Natural killer cell (primary cell): ENCODE results near the gene PLXNC1. TPM values are rescaled to one million over a fixed set of nuclear protein-coding genes. Genes with fewer than 3 reads are reported as not detected.

Experiments
- ATAC-seq, 3 donors: fragments of 150-1000 bp in 2 of 3; fragments of 200-7000 bp in 1 of 3; cut with Tn5 transposase; 1 replicate in 1 of 3; 2 replicates in 2 of 3; pipeline ENCODE4 v1.10.0; 2021; ENCODE audit warnings: mild to moderate bottlenecking in 2 of 3, moderate library complexity in 2 of 3
- DNase-seq, 2 donors: peaks; one replicate each; pipeline versions ENCODE4 v3.0.0 to v3.0.0-alpha.2; 2013 to 2021; ENCODE audit warnings: mixed read lengths in 1 of 2
- H3K27ac ChIP-seq: one replicate; pipeline ENCODE4 v1.5.1; 2013; ENCODE audit warnings: mild to moderate bottlenecking, low read length
- H3K27me3 ChIP-seq: one replicate; pipeline ENCODE4 v1.6.1; 2013; ENCODE audit warnings: low read length; ENCODE audit not compliant: control insufficient read depth, insufficient read depth
- H3K36me3 ChIP-seq: one replicate; pipeline ENCODE4 v1.6.1; 2013; ENCODE audit warnings: low read length; ENCODE audit not compliant: control insufficient read depth, insufficient read depth
- H3K4me1 ChIP-seq: one replicate; pipeline ENCODE4 v1.6.1; 2013; ENCODE audit warnings: low read length; ENCODE audit not compliant: control insufficient read depth, insufficient read depth
- H3K4me3 ChIP-seq: one replicate; pipeline ENCODE4 v1.5.1; 2013; ENCODE audit warnings: low read length
- H3K9me3 ChIP-seq: one replicate; pipeline ENCODE4 v1.6.1; 2013; ENCODE audit warnings: low read length; ENCODE audit not compliant: control insufficient read depth, insufficient read depth
- H3K27ac Mint-ChIP-seq, 2 donors: one replicate each; pipeline ENCODE4 v1.8.0; 2022; ENCODE audit warnings: mild to moderate bottlenecking in 2 of 2, mixed read lengths in 2 of 2, moderate library complexity in 1 of 2
- H3K27me3 Mint-ChIP-seq, 2 donors: one replicate each; pipeline ENCODE4 v1.8.0; 2022; ENCODE audit warnings: low read depth in 2 of 2, mixed read lengths in 2 of 2
- H3K36me3 Mint-ChIP-seq: one replicate; pipeline ENCODE4 v1.8.0; 2022; ENCODE audit warnings: mixed read lengths
- H3K4me1 Mint-ChIP-seq, 2 donors: one replicate each; pipeline ENCODE4 v1.8.0; 2022; ENCODE audit warnings: mixed read lengths in 2 of 2
- H3K4me3 Mint-ChIP-seq: one replicate; pipeline ENCODE4 v1.8.0; 2022; ENCODE audit warnings: mild to moderate bottlenecking, moderate library complexity, mixed read lengths
- H3K9me3 Mint-ChIP-seq, 2 donors: one replicate each; pipeline ENCODE4 v1.8.0; 2022; ENCODE audit warnings: mixed read lengths in 2 of 2
- WGBS: methylation state at CpG from one replicate; pipeline ENCODE4 v1.1.7; 2013; ENCODE audit warnings: missing lambda C conversion rate; ENCODE audit not compliant: insufficient coverage; 5-methylcytosine and 5-hydroxymethylcytosine counted together
- intact Hi-C: fragments of 100-400 bp; cut with micrococcal nuclease; formaldehyde crosslinking; loops from one replicate; pipeline ENCODE4 v1.14.2; 2022
- total RNA-seq, 4 donors: library from RNA; stranded (reverse); fragments of 120-200 nt in 1 of 4; gene quantifications; one replicate each; pipeline versions ENCODE4 v1.2.3 to v1.2.4, GENCODE V29; 2013 to 2022
- TF ChIP-seq, protein P1 (sequence below): fragments of 200-600 bp; IDR thresholded peaks from one replicate; pipeline ENCODE4 v1.8.0; 2022; ENCODE audit warnings: antibody characterized with exemption

Gene PLXNC1
- total RNA-seq, 3 donors from 2014 or later (not counting 1 experiment from before 2014, with no cell fraction given): 22.0 to 30.7 (median 26.5) TPM

DNA sequence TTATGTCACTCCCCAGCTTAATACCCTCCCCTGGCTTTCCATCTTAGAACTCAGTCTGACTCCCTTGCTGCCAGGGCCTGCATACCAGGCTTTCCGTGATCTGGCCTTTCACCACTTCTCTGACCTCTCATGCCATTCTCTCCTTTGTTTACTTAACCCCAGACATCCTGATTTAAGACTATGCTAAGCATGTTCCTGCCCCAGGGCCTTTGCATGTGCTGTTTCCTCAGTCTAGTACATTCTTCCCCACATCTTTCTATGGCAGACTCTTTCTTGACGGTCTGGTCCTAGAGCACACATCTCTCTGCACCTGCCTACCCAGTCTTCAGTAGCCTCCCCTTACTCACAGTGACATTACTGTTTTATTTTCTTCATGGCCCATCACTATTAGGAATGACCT, 42.2 kb downstream of the PLXNC1 start:
- Histone ChIP-seq H3K9me3 (no peaks in the 10 kb centered on the region), H3K27me3 (no peaks in the 10 kb centered on the region), H3K4me3 (no peak overlapping the region), H3K27ac (no peak overlapping the region), H3K4me1 (peaks cover 9% of the 10 kb centered on the region), H3K36me3 (peaks cover 13% of the 10 kb centered on the region)
- Mint-ChIP-seq H3K4me1 (peaks cover 28 to 38% of the 10 kb centered on the region in 2 donors), H3K9me3 (peaks cover 2 to 3% of the 10 kb centered on the region in 2 donors), H3K27me3 (no peaks in the 10 kb centered on the region), H3K4me3 (no peak overlapping the region), H3K27ac (no peak overlapping the region), H3K36me3 (peaks cover 7% of the 10 kb centered on the region)
- ATAC-seq: no peak
- DNase-seq: no peak
- WGBS: 93% methylated on average over 1 of the region's 2 CpGs
- intact Hi-C loops: loop anchor here (5.0 kb wide), 1 partner anchor 42 kb away; no protein-coding TSS in a partner anchor
- TF ChIP-seq, protein P1, sequence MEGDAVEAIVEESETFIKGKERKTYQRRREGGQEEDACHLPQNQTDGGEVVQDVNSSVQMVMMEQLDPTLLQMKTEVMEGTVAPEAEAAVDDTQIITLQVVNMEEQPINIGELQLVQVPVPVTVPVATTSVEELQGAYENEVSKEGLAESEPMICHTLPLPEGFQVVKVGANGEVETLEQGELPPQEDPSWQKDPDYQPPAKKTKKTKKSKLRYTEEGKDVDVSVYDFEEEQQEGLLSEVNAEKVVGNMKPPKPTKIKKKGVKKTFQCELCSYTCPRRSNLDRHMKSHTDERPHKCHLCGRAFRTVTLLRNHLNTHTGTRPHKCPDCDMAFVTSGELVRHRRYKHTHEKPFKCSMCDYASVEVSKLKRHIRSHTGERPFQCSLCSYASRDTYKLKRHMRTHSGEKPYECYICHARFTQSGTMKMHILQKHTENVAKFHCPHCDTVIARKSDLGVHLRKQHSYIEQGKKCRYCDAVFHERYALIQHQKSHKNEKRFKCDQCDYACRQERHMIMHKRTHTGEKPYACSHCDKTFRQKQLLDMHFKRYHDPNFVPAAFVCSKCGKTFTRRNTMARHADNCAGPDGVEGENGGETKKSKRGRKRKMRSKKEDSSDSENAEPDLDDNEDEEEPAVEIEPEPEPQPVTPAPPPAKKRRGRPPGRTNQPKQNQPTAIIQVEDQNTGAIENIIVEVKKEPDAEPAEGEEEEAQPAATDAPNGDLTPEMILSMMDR: no peak

DNA sequence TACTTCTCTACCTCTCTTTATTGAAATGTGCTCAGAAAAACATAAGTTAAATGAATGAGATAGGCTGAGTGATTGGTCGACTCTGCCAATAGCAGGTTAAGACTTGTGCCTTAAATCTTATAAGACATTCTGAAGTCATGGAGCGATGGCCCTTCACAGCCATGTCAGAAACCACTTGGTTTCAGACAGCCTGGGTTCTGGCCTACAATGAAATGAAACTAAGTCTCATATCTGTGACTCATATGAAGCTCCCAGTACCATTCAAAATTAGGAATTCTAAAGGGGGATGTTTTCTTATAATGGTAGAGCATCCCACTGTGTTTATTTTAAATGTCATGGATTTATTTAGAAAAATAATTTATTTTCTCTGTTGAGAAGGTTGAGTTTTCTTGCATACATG, 42.6 kb downstream of the PLXNC1 start:
- no peak overlapping the region for H3K27ac ChIP-seq
- peaks cover 13% of the 10 kb centered on the region for H3K36me3 ChIP-seq
- no peak overlapping the region for H3K4me3 ChIP-seq
- intact Hi-C loops: loop anchor here (5.0 kb wide), 1 partner anchor 41 kb away; no protein-coding TSS in a partner anchor
- Mint-ChIP-seq H3K27ac (no peak overlapping the region), H3K9me3 (peaks cover 2 to 3% of the 10 kb centered on the region in 2 donors), H3K4me1 (peaks cover 32 to 42% of the 10 kb centered on the region in 2 donors), H3K36me3 (peaks cover 7% of the 10 kb centered on the region), H3K27me3 (no peaks in the 10 kb centered on the region), H3K4me3 (no peak overlapping the region)
- peaks cover 9% of the 10 kb centered on the region for H3K4me1 ChIP-seq
- H3K9me3 ChIP-seq: no peaks in the 10 kb centered on the region
- WGBS: 100% methylated on average over 2 of the region's 2 CpGs
- TF ChIP-seq, protein P1: no peak
- no peaks in the 10 kb centered on the region for H3K27me3 ChIP-seq
- no peak for DNase-seq
- no peak for ATAC-seq

DNA sequence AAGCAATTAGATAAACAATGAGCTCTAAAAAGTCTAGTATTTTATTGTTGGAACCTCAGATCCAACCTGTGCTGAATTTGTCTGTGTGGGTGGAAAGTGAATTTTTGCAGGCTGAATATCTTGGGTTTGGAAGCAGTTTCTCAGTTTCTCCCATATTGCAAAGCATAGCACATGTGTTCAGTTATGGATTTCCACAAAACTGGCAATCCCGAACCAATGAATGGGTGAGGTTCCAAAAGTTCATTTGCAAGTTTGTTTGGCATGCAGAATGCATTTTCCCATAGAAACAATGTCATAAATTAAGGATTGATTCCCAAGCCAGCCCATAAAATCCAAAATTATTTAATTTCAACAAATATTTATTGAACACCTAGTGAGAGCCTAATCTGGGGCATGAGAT, 43.4 kb downstream of the PLXNC1 start:
- Histone ChIP-seq H3K36me3 (peaks cover 9% of the 10 kb centered on the region), H3K4me3 (no peak overlapping the region), H3K4me1 (peaks cover 9% of the 10 kb centered on the region), H3K9me3 (no peaks in the 10 kb centered on the region), H3K27me3 (no peaks in the 10 kb centered on the region), H3K27ac (no peak overlapping the region)
- no peak for DNase-seq
- Mint-ChIP-seq H3K27ac (no peak overlapping the region), H3K27me3 (no peaks in the 10 kb centered on the region), H3K4me1 (peaks cover 37 to 43% of the 10 kb centered on the region in 2 donors), H3K4me3 (no peak overlapping the region), H3K9me3 (peaks cover 2 to 3% of the 10 kb centered on the region in 2 donors), H3K36me3 (peaks cover 7% of the 10 kb centered on the region)
- TF ChIP-seq, protein P1: no peak
- 100% methylated on average over 1 of the region's 1 CpG for WGBS
- ATAC-seq: no peak
- intact Hi-C loops: loop anchor here (5.0 kb wide), 1 partner anchor 40 kb away; no protein-coding TSS in a partner anchor

DNA sequence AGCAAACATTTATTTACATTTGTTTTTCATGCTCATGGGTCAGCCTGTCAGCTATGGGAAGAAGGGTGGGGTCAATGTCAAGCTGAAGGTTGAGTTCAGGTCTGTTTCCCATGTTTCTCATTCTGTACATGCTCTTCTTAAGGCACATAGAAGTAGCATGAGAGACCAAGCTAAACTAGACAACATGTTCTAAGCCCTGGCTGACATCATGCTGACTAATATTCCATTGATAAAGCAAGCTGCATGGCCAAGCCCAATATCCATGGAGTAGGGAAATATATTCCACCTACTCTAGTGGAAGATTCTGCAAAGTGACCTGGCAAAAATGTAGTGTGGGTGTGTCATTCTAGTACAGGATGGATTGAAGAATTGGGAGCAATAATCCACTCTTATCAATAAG, 44.1 kb downstream of the PLXNC1 start:
- ATAC-seq (no peak), DNase-seq (no peak)
- Histone ChIP-seq H3K27ac (no peak overlapping the region), H3K4me1 (peaks cover 9% of the 10 kb centered on the region), H3K27me3 (no peaks in the 10 kb centered on the region), H3K36me3 (peaks cover 5% of the 10 kb centered on the region), H3K4me3 (no peak overlapping the region), H3K9me3 (no peaks in the 10 kb centered on the region)
- peaks cover 37 to 43% of the 10 kb centered on the region in 2 donors for H3K4me1 Mint-ChIP-seq
- TF ChIP-seq, protein P1: no peak
- peaks cover 7% of the 10 kb centered on the region for H3K36me3 Mint-ChIP-seq
- no peaks in the 10 kb centered on the region for H3K27me3 Mint-ChIP-seq
- peaks cover 2 to 3% of the 10 kb centered on the region in 2 donors for H3K9me3 Mint-ChIP-seq
- H3K27ac Mint-ChIP-seq: no peak overlapping the region
- no peak overlapping the region for H3K4me3 Mint-ChIP-seq
- intact Hi-C loops: loop anchor here (5.0 kb wide), 1 partner anchor 40 kb away; no protein-coding TSS in a partner anchor
